ENCODE data around the gene ZC3H4. TPM values are rescaled to one million over a fixed set of nuclear protein-coding genes. Genes with fewer than 3 reads are reported as not detected.

Gene ZC3H4
- total RNA-seq, 1 experiment from 2014 or later: 51.9 TPM

DNA sequence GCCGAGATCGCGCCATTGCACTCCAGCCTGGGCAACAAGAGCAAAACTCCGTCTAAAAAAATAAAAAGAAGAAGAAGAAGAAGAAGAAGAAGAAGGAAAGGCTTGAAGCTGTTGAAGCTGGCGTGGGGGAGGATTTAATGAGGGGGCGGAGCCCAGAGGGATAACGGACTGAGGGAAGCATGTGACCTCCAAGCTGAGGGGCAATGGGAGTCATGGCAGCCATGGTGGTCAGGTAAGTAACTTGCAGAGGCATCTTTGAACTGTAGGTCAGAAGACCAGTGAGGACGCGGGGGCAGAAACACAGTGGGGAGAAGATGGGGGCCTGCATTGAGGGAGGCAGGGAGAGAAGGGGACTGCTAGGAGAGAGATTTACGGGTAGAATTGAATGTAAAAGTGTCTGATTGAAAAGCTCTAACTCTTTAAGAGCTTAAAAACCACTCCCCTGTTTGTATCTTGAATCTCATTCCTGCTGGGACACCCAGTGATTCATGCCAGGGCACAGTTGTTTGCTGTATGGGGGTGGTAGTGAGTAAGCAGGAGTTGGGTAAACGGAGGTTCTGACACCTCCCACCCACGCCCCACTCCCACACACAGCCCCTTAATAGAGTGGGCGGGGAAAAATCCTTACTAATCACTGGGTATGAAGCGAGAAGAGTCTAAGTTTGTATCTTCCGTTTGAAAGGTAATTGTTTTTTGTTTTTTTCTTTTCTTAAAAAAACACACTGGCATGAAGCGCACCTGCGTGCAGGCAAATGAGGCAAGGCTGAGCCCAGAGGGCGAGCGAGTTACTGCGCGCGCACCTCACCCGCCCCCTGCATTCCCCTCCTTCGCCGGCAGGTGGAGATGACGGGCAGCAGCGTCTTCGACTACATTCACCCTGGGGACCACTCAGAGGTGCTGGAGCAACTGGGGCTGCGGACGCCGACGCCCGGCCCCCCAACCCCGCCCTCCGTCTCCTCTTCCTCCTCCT is 78.2 kb downstream of the ZC3H4 start:
- H4K20me1 ChIP-seq (ENCODE audit: insufficient read depth): no peaks in the 10 kb centered on the region
- H3K4me2 ChIP-seq: peak overlapping the region; percentile 71
- TF ChIP-seq EZH2 (IDR thresholded peaks at IDR 0.05; ENCODE audit: low read depth): no peak
- TF ChIP-seq, protein P1, sequence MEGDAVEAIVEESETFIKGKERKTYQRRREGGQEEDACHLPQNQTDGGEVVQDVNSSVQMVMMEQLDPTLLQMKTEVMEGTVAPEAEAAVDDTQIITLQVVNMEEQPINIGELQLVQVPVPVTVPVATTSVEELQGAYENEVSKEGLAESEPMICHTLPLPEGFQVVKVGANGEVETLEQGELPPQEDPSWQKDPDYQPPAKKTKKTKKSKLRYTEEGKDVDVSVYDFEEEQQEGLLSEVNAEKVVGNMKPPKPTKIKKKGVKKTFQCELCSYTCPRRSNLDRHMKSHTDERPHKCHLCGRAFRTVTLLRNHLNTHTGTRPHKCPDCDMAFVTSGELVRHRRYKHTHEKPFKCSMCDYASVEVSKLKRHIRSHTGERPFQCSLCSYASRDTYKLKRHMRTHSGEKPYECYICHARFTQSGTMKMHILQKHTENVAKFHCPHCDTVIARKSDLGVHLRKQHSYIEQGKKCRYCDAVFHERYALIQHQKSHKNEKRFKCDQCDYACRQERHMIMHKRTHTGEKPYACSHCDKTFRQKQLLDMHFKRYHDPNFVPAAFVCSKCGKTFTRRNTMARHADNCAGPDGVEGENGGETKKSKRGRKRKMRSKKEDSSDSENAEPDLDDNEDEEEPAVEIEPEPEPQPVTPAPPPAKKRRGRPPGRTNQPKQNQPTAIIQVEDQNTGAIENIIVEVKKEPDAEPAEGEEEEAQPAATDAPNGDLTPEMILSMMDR (conservative IDR thresholded peaks at IDR 0.05): peak; percentile 98
- H3F3A ChIP-seq (ENCODE audit: insufficient read depth, low read depth): peaks cover 33% of the 10 kb centered on the region
- intact Hi-C loops (cut with micrococcal nuclease; ENCODE audit: unreplicated experiment): loop anchor here (1.0 to 10.0 kb wide), 4 partner anchors 44 to 281 kb away; partner anchors contain the start of gene SAE1
- no peaks in the 10 kb centered on the region for H3K9me3 ChIP-seq (ENCODE audit: insufficient read depth, low read depth)
- H3K36me3 ChIP-seq (ENCODE audit: low read depth): no peaks in the 10 kb centered on the region
- DNase-seq: peak; percentile 92 to 98
- H3K4me3 ChIP-seq: peak overlapping the region; percentile 54
- H3K27ac ChIP-seq: peak overlapping the region; percentile 72
- BruUV-seq (replicated peaks): TSS peak; percentile 54
- no peaks in the 10 kb centered on the region for H3K79me2 ChIP-seq (ENCODE audit: low read depth)
- CTCF ChIA-PET: interaction anchor here (0.5 to 1.0 kb wide), 7 partner anchors 12 to 277 kb away, joined by 3 to 6 read pairs (median 5); no protein-coding TSS in a partner anchor
- no peaks in the 10 kb centered on the region for H3K27me3 ChIP-seq (ENCODE audit: insufficient read depth, low read depth)
- peak overlapping the region; percentile 80 for H2AFZ ChIP-seq
- POLR2A ChIA-PET (ENCODE audit: unreplicated experiment): interaction anchor here (0.5 to 0.8 kb wide), 8 partner anchors 12 to 399 kb away, joined by 3 to 13 read pairs (median 6); partner anchors contain the start of gene ZC3H4
- no peaks in the 10 kb centered on the region for H3K9me2 ChIP-seq (ENCODE audit: insufficient read depth)
- peaks cover 19% of the 10 kb centered on the region for H3K4me1 ChIP-seq (replicated peaks; ENCODE audit: insufficient read depth)

DNA sequence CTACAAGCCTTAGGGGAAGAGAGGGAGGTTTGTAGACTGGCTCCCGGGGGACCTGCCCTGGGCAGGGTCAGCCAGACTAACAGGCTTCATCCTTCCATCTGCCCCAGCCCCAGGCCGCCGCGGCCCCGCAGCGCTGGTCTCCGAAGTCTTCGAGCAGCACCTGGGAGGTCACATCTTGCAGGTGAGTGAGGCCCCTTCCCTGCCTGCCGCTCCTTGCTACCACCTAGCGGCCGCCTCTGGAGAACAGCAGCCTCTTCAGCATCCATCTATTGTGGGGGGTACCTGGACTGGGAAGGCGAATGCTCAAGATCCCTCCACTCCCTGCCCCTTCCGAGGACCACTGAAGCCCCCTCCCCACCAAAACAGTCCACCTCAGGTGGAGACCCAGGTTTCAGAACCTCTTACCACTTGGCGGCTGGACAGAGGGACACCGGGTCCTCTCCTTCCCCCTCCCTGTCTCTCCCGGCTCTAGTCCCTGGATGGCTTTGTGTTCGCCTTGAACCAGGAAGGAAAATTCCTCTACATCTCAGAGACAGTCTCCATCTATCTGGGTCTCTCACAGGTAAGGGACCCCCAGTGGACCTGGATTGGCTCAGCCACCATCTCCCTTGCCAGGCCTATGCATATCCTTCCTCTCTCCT is 81.3 kb downstream of the ZC3H4 start:
- intact Hi-C loops (cut with micrococcal nuclease; ENCODE audit: unreplicated experiment): loop anchor here (1.0 to 10.0 kb wide), 2 partner anchors 19 to 277 kb away; no protein-coding TSS in a partner anchor
- ChIA-PET POLR2A (ENCODE audit: unreplicated experiment) (no interaction called here), CTCF (no interaction called here)
- no peaks in the 10 kb centered on the region for H3K36me3 ChIP-seq (ENCODE audit: low read depth)
- DNase-seq: peak; percentile 66 to 67
- H3F3A ChIP-seq (ENCODE audit: insufficient read depth, low read depth): peaks cover 41% of the 10 kb centered on the region
- no peaks in the 10 kb centered on the region for H3K9me2 ChIP-seq (ENCODE audit: insufficient read depth)
- no peaks in the 10 kb centered on the region for H4K20me1 ChIP-seq (ENCODE audit: insufficient read depth)
- peaks cover 21% of the 10 kb centered on the region for H3K27me3 ChIP-seq (ENCODE audit: insufficient read depth, low read depth)
- H2AFZ ChIP-seq: no peak overlapping the region
- peaks cover 19% of the 10 kb centered on the region for H3K4me1 ChIP-seq (replicated peaks; ENCODE audit: insufficient read depth)
- TF ChIP-seq, protein P1 (conservative IDR thresholded peaks at IDR 0.05): peak; percentile 96
- no peak for TF ChIP-seq EZH2 (IDR thresholded peaks at IDR 0.05; ENCODE audit: low read depth)
- H3K27ac ChIP-seq: no peak overlapping the region
- peak overlapping the region; percentile 52 for H3K4me2 ChIP-seq
- no TSS peak for BruUV-seq (replicated peaks)
- no peak overlapping the region for H3K4me3 ChIP-seq
- no peaks in the 10 kb centered on the region for H3K9me3 ChIP-seq (ENCODE audit: insufficient read depth, low read depth)
- no peaks in the 10 kb centered on the region for H3K79me2 ChIP-seq (ENCODE audit: low read depth)

DNA sequence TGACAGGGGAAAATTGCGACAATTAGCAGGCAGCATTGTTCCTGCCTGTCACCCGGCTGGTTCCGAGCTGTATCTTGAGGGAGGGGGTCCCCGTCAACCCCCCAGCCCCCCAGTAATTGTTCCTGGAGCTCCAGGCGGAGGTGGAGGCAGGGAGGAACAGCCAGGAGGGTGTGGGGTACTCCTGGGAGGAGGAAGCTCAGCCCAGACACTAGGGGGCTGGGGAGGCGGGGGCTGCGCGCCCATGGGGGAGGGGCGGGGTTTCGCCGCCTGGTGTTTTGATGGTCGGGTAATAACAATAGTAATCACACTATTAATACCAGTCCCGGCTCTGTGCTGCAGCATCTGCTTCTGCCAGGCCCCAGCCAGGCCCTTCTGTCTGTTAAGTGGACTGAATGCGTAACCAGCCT is 85.4 kb downstream of the ZC3H4 start:
- no peaks in the 10 kb centered on the region for H3K36me3 ChIP-seq (ENCODE audit: low read depth)
- intact Hi-C loops (cut with micrococcal nuclease; ENCODE audit: unreplicated experiment): no loop called here
- no peak for DNase-seq
- H3K27me3 ChIP-seq (ENCODE audit: insufficient read depth, low read depth): peaks cover 45% of the 10 kb centered on the region
- TF ChIP-seq EZH2 (IDR thresholded peaks at IDR 0.05; ENCODE audit: low read depth): no peak
- TF ChIP-seq, protein P1 (conservative IDR thresholded peaks at IDR 0.05): no peak
- POLR2A ChIA-PET (ENCODE audit: unreplicated experiment): no interaction called here
- no peaks in the 10 kb centered on the region for H3K4me1 ChIP-seq (replicated peaks; ENCODE audit: insufficient read depth)
- no peak overlapping the region for H3K27ac ChIP-seq
- H3F3A ChIP-seq (ENCODE audit: insufficient read depth, low read depth): peaks cover 14% of the 10 kb centered on the region; the same call in 1 of the 2 replicates
- H3K4me2 ChIP-seq: no peak overlapping the region
- H2AFZ ChIP-seq: no peak overlapping the region
- CTCF ChIA-PET: interaction anchor here (0.6 kb wide), 3 partner anchors 200 to 275 kb away, joined by 5 to 12 read pairs (median 10); no protein-coding TSS in a partner anchor
- no TSS peak for BruUV-seq (replicated peaks)
- H3K9me3 ChIP-seq (ENCODE audit: insufficient read depth, low read depth): no peaks in the 10 kb centered on the region
- H3K9me2 ChIP-seq (ENCODE audit: insufficient read depth): no peaks in the 10 kb centered on the region
- no peaks in the 10 kb centered on the region for H4K20me1 ChIP-seq (ENCODE audit: insufficient read depth)
- no peaks in the 10 kb centered on the region for H3K79me2 ChIP-seq (ENCODE audit: low read depth)
- H3K4me3 ChIP-seq: no peak overlapping the region

Data from PC-9 (cell line).